Measurements from ENCODE around the gene ATOSA.

The ATOSA gene

GRCh38 chr15:52706091-52706490 is 26.9 kb upstream of the ATOSA start:
- H3K4me3 ChIP-seq (ENCODE audit: low read length), result no peak overlapping the region
- DNase-seq (ENCODE audit: low read depth), result no peak
- TF ChIP-seq CTCF (IDR thresholded peaks at IDR 0.05; ENCODE audit: insufficient read depth, low read depth, low read length, missing control alignments), result no peak

GRCh38 chr15:52702390-52702789 is 23.2 kb upstream of the ATOSA start:
- TF ChIP-seq CTCF (IDR thresholded peaks at IDR 0.05; ENCODE audit: insufficient read depth, low read depth, low read length, missing control alignments), result no peak
- no peak overlapping the region for H3K4me3 ChIP-seq (ENCODE audit: low read length)
- DNase-seq (ENCODE audit: low read depth), result no peak

- no peak overlapping the region for H3K4me3 ChIP-seq (ENCODE audit: low read length)
- no peak for DNase-seq (ENCODE audit: low read depth)
- no peak for TF ChIP-seq CTCF (IDR thresholded peaks at IDR 0.05; ENCODE audit: insufficient read depth, low read depth, low read length, missing control alignments)
Measured at GRCh38 chr15:52699457-52699856, 20.3 kb upstream of the ATOSA start.

GRCh38 chr15:52698514-52698913 is 19.3 kb upstream of the ATOSA start:
- TF ChIP-seq CTCF (IDR thresholded peaks at IDR 0.05; ENCODE audit: insufficient read depth, low read depth, low read length, missing control alignments), result no peak
- DNase-seq (ENCODE audit: low read depth), result no peak
- no peak overlapping the region for H3K4me3 ChIP-seq (ENCODE audit: low read length)

- no peak for TF ChIP-seq CTCF (IDR thresholded peaks at IDR 0.05; ENCODE audit: insufficient read depth, low read depth, low read length, missing control alignments)
- no peak overlapping the region for H3K4me3 ChIP-seq (ENCODE audit: low read length)
Measured at GRCh38 chr15:52697051-52697450, 17.9 kb upstream of the ATOSA start.

GRCh38 chr15:52695154-52695553 is 16.0 kb upstream of the ATOSA start:
- DNase-seq (ENCODE audit: low read depth), result peak; percentile 28
- TF ChIP-seq CTCF (IDR thresholded peaks at IDR 0.05; ENCODE audit: insufficient read depth, low read depth, low read length, missing control alignments), result no peak
- H3K4me3 ChIP-seq (ENCODE audit: low read length), result no peak overlapping the region

More at GRCh38 chr15:52697051-52697450, 17.9 kb upstream of the ATOSA start:
- no peak for DNase-seq (ENCODE audit: low read depth)

GRCh38 chr15:52689562-52689961 is 10.4 kb upstream of the ATOSA start:
- no peak for DNase-seq (ENCODE audit: low read depth)
- H3K4me3 ChIP-seq (ENCODE audit: low read length), result no peak overlapping the region
- TF ChIP-seq CTCF (IDR thresholded peaks at IDR 0.05; ENCODE audit: insufficient read depth, low read depth, low read length, missing control alignments), result no peak

Data from epithelial cell of esophagus (primary cell).